Ovary (tissue), 9 donors: Measurements from ENCODE around the gene TMEM14A. TPM values are rescaled to one million over a fixed set of nuclear protein-coding genes. Genes with fewer than 3 reads are reported as not detected.

Experiments
- DNase-seq, 5 donors: peaks; one replicate each; pipeline ENCODE4 v3.0.0-alpha.2; 2019 to 2020
- H3K27ac ChIP-seq, 2 donors: fragments of 200-600 bp; one replicate each; pipeline versions ENCODE4 v1.5.1 to v1.8.0; 2019 to 2022
- H3K27me3 ChIP-seq: fragments of 200-600 bp; one replicate; pipeline ENCODE4 v1.8.0; 2022
- H3K36me3 ChIP-seq: fragments of 200-600 bp; sonication (generic); one replicate; pipeline ENCODE4 v1.5.1; 2019
- H3K4me1 ChIP-seq: one replicate; pipeline ENCODE4 v1.8.1; 2013; ENCODE audit warnings: mild to moderate bottlenecking, moderate library complexity; ENCODE audit not compliant: insufficient read depth
- H3K4me3 ChIP-seq: fragments of 200-600 bp; sonication (generic); one replicate; pipeline ENCODE4 v1.5.1; 2017
- H3K9me3 ChIP-seq, 2 donors: fragments of 200-600 bp in 1 of 2; sonication (generic) in 1 of 2; one replicate each; pipeline versions ENCODE4 v1.5.1 to v1.8.1; 2013 to 2019; ENCODE audit warnings: mild to moderate bottlenecking in 1 of 2, moderate library complexity in 1 of 2
- CTCF ChIP-seq, 3 donors: fragments of 450-650 bp in 2 of 3; fragments of 200-600 bp in 1 of 3; IDR thresholded peaks; one replicate each; pipeline versions ENCODE4 v1.5.1 to v1.8.0; 2016 to 2022; ENCODE audit warnings: antibody characterized with exemption in 3 of 3, mild to moderate bottlenecking in 1 of 3
- EP300 ChIP-seq: sonication (generic); formaldehyde crosslinking; IDR thresholded peaks from one replicate; pipeline ENCODE4 v1.6.1; 2017; ENCODE audit warnings: antibody characterized with exemption
- POLR2A ChIP-seq: fragments of 450-650 bp; IDR thresholded peaks from one replicate; pipeline ENCODE4 v1.6.1; 2017; ENCODE audit warnings: antibody characterized with exemption, mild to moderate bottlenecking, moderate library complexity
- WGBS, 3 donors: extraction: QIAGEN DNeasy Blood & Tissue Kit in 1 of 3; methylation state at CpG; one replicate each; pipeline versions ENCODE4 v1.1.5 to v1.1.7; 2013 to 2017; 5-methylcytosine and 5-hydroxymethylcytosine counted together
- intact Hi-C, 4 donors: fragments of 100-400 bp; cut with DNase I; formaldehyde crosslinking; loops; one replicate each; pipeline versions ENCODE4 v1.11.0 to v1.15.1; 2022 to 2023
- polyA plus RNA-seq, 2 donors: library from polyadenylated mRNA; stranded (reverse); fragments of 200-250 nt in 1 of 2; fragments of 350-450 nt in 1 of 2; fragmentation: Illumina TruSeq in 1 of 2; extraction: RNeasy Lipid Tissue Mini Kit (QIAGEN cat#74804) in 1 of 2; gene quantifications; one replicate each; pipeline ENCODE4 v1.2.3, GENCODE V29; 2013 to 2014
- total RNA-seq, 7 donors: library from RNA; depleted of rRNA in 2 of 7; stranded (reverse); fragments of >200 nt in 2 of 7; fragmentation: NEBNext Ultra II Directional in 3 of 7; extraction: Animal tissue kit (Norgen Biotek cat#: 25700) in 3 of 7; gene quantifications; one replicate each; pipeline versions ENCODE4 v1.1.0 to v1.2.4, GENCODE V29; 2016 to 2023
- donor health status: DM: no; HTN: no; CAD: no; lungs with moderate emphysema.
- donor health status: DM: no; HTN: no; CAD: no.
- donor health status: Bipolar disorder and iron deficiency.
- donor health status: DM: yes; HTN: yes; CAD: no.
- donor health status: DM: no; HTN: no; CAD: no.
- donor health status: DM: yes; HTN: yes; CAD: no.

TMEM14A gene
- total and polyA plus RNA-seq, 9 donors = 17.0 to 35.6 (median 25.2) TPM

GRCh38 chr6:52727908-52728307, 57.0 kb downstream of the TMEM14A start:
- Histone ChIP-seq H3K36me3 (no peaks in the 10 kb centered on the region), H3K4me1 (no peaks in the 10 kb centered on the region), H3K4me3 (no peak overlapping the region), H3K27me3 (no peaks in the 10 kb centered on the region), H3K9me3 (no peaks in the 10 kb centered on the region), H3K27ac (no peak overlapping the region)
- 88 to 97% (median 90%) methylated on average over 2 of the region's 2 CpGs for WGBS, 3 donors
- TF ChIP-seq EP300 (no peak), POLR2A (no peak), CTCF (IDR thresholded peaks at IDR 0.05) (no peak)
- DNase-seq = no peak
- intact Hi-C loops = no loop called here

- H3K36me3 ChIP-seq = no peaks in the 10 kb centered on the region
- H3K27ac ChIP-seq = no peak overlapping the region
- DNase-seq = no peak
- WGBS, 3 donors = 5 to 18% (median 7%) methylated on average over 3 of the region's 3 CpGs
- intact Hi-C loops = no loop called here
- no peak overlapping the region for H3K4me3 ChIP-seq
- TF ChIP-seq POLR2A = no peak
- no peak for TF ChIP-seq CTCF (IDR thresholded peaks at IDR 0.05)
- TF ChIP-seq EP300 = no peak
- no peaks in the 10 kb centered on the region for H3K27me3 ChIP-seq
- no peaks in the 10 kb centered on the region for H3K4me1 ChIP-seq
- no peaks in the 10 kb centered on the region for H3K9me3 ChIP-seq
Measured at GRCh38 chr6:52728394-52728793, 57.5 kb downstream of the TMEM14A start.

- no peak overlapping the region for H3K4me3 ChIP-seq
- H3K36me3 ChIP-seq = no peaks in the 10 kb centered on the region
- 28 to 32% (median 30%) methylated on average over 1 of the region's 1 CpG for WGBS, 3 donors
- intact Hi-C loops = no loop called here
- DNase-seq = no peak
- no peaks in the 10 kb centered on the region for H3K9me3 ChIP-seq
- H3K4me1 ChIP-seq = no peaks in the 10 kb centered on the region
- no peak overlapping the region for H3K27ac ChIP-seq
- TF ChIP-seq POLR2A (no peak), EP300 (no peak), CTCF (IDR thresholded peaks at IDR 0.05) (no peak)
- no peaks in the 10 kb centered on the region for H3K27me3 ChIP-seq
Measured at GRCh38 chr6:52729576-52729975, 58.7 kb downstream of the TMEM14A start.

- Histone ChIP-seq H3K27me3 (no peaks in the 10 kb centered on the region), H3K4me1 (no peaks in the 10 kb centered on the region), H3K9me3 (no peaks in the 10 kb centered on the region), H3K36me3 (no peaks in the 10 kb centered on the region), H3K27ac (no peak overlapping the region), H3K4me3 (no peak overlapping the region)
- intact Hi-C loops = no loop called here
- WGBS, 3 donors = 65 to 80% (median 79%) methylated on average over 6 of the region's 6 CpGs
- TF ChIP-seq CTCF (IDR thresholded peaks at IDR 0.05) (no peak), POLR2A (no peak), EP300 (no peak)
- no peak for DNase-seq
Measured at GRCh38 chr6:52731719-52732118, 60.8 kb downstream of the TMEM14A start.

GRCh38 chr6:52733172-52733571, 62.3 kb downstream of the TMEM14A start:
- TF ChIP-seq EP300 (no peak), CTCF (IDR thresholded peaks at IDR 0.05) (no peak), POLR2A (no peak)
- Histone ChIP-seq H3K27me3 (no peaks in the 10 kb centered on the region), H3K27ac (no peak overlapping the region), H3K9me3 (no peaks in the 10 kb centered on the region), H3K4me1 (no peaks in the 10 kb centered on the region), H3K4me3 (no peak overlapping the region), H3K36me3 (no peaks in the 10 kb centered on the region)
- no peak for DNase-seq
- intact Hi-C loops = no loop called here
- 92 to 100% (median 96%) methylated on average over 1 of the region's 1 CpG for WGBS, 3 donors
